Neural crest cell (in vitro differentiated cells): ENCODE results near the gene OR9A4. TPM values are rescaled to one million over a fixed set of nuclear protein-coding genes. Genes with fewer than 3 reads are reported as not detected.

Experiments
- DNase-seq: peaks from one replicate; pipeline ENCODE4 v3.0.0; 2021; ENCODE audit warnings: low read depth, mixed read lengths, low spot score
- H3K27ac Mint-ChIP-seq: one replicate; pipeline ENCODE4 v1.8.0; 2021; ENCODE audit warnings: mild to moderate bottlenecking, mixed read lengths; ENCODE audit not compliant: unreplicated experiment
- H3K27me3 Mint-ChIP-seq: 2 replicates; pipeline ENCODE4 v1.8.0; 2021; ENCODE audit warnings: low read depth, mild to moderate bottlenecking, mixed read lengths
- H3K36me3 Mint-ChIP-seq: 2 replicates; pipeline ENCODE4 v1.8.0; 2021; ENCODE audit warnings: low read depth, mild to moderate bottlenecking, mixed read lengths
- H3K4me1 Mint-ChIP-seq: 2 replicates; pipeline ENCODE4 v1.8.0; 2021; ENCODE audit warnings: mixed read lengths
- H3K4me3 Mint-ChIP-seq: one replicate; pipeline ENCODE4 v1.8.0; 2021; ENCODE audit warnings: mild to moderate bottlenecking, mixed read lengths
- H3K9me3 Mint-ChIP-seq: 2 replicates; pipeline ENCODE4 v1.8.0; 2021; ENCODE audit warnings: mixed read lengths
- total RNA-seq: library from RNA; stranded (reverse); gene quantifications from 2 replicates; pipeline ENCODE4 v1.2.1, GENCODE V29; 2021
- TF ChIP-seq, protein P1 (sequence below): fragments of 200-600 bp; sonication (generic); conservative IDR thresholded peaks from 2 replicates; pipeline ENCODE4 v1.5.0; 2021; ENCODE audit warnings: antibody characterized with exemption, mild to moderate bottlenecking

Gene OR9A4
- total RNA-seq, 1 donor from 2014 or later = not detected

DNA sequence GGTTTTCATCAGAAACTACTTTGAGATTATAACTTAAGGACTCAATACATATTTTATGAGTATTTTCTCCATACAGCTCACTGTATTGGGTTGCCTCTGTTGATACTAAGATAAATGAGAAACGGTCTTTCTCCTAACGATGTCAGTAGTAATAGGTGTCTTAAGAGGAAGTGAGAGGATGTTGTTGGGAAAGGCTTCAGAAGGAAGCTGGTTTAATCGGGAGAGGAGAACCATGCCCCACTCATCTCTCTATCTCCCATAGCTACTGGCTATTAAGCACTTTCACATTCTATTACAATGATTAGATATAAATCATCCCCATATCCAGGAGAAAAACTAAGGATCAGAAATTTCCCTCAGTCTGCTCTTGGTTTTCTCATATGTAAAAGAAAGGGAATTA is 28.6 kb downstream of the OR9A4 start:
- no peaks in the 10 kb centered on the region for H3K27me3 Mint-ChIP-seq
- H3K9me3 Mint-ChIP-seq = peaks cover 11% of the 10 kb centered on the region
- TF ChIP-seq, protein P1, sequence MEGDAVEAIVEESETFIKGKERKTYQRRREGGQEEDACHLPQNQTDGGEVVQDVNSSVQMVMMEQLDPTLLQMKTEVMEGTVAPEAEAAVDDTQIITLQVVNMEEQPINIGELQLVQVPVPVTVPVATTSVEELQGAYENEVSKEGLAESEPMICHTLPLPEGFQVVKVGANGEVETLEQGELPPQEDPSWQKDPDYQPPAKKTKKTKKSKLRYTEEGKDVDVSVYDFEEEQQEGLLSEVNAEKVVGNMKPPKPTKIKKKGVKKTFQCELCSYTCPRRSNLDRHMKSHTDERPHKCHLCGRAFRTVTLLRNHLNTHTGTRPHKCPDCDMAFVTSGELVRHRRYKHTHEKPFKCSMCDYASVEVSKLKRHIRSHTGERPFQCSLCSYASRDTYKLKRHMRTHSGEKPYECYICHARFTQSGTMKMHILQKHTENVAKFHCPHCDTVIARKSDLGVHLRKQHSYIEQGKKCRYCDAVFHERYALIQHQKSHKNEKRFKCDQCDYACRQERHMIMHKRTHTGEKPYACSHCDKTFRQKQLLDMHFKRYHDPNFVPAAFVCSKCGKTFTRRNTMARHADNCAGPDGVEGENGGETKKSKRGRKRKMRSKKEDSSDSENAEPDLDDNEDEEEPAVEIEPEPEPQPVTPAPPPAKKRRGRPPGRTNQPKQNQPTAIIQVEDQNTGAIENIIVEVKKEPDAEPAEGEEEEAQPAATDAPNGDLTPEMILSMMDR = no peak
- H3K4me1 Mint-ChIP-seq = no peaks in the 10 kb centered on the region
- DNase-seq = no peak
- no peak overlapping the region for H3K4me3 Mint-ChIP-seq
- H3K27ac Mint-ChIP-seq = no peak overlapping the region
- peaks cover 7% of the 10 kb centered on the region for H3K36me3 Mint-ChIP-seq

DNA sequence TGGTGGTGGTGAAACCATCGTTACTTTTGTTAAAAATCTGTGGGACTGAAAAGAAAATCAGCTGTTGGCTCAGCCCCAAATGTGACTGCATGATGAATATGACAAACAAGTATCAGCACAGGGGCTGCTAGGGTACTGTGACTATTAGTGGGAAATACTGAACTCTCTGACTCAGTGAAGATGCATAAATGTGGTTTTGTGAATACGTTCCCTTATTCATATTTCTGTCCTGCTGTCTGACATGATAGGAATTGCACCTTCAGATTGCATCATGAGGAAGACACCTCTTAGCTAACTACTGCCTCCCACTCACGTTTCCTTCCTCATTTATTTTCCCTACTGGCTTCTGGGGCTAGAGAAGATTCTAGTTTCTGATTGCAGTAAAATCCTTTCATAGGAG is 29.2 kb downstream of the OR9A4 start:
- Mint-ChIP-seq H3K4me1 (no peaks in the 10 kb centered on the region), H3K36me3 (peaks cover 7% of the 10 kb centered on the region), H3K4me3 (no peak overlapping the region), H3K27ac (no peak overlapping the region), H3K27me3 (no peaks in the 10 kb centered on the region), H3K9me3 (peaks cover 13% of the 10 kb centered on the region)
- TF ChIP-seq, protein P1 = no peak
- DNase-seq = no peak

DNA sequence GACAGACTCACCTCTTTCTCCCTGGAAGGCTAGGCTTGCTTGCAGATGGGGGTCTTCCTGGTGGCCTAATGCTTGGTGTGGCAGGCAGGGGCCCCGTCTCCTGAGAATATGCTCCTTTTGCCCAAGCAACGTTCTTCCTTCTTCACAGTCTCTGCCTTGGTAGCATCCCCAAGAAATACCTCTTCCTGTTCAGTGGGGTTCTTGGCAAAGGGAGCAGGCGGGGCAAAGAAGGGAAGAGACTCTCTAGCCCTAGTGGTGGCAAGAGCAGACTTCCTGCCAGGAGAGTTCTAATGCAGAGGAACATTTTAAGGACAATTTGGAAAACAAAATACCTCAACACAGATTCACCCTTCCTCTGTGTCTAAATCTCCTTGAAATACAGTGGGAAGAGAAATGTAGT is 30.6 kb downstream of the OR9A4 start, which contains the start of gene CLEC5A:
Gene CLEC5A, minus strand, starts transcription at position 179 of the 400 bp plus-strand sequence. CDS start 682 bp downstream, outside the sequence.
- H3K27ac Mint-ChIP-seq = no peak within 1 kb of the TSS

DNA sequence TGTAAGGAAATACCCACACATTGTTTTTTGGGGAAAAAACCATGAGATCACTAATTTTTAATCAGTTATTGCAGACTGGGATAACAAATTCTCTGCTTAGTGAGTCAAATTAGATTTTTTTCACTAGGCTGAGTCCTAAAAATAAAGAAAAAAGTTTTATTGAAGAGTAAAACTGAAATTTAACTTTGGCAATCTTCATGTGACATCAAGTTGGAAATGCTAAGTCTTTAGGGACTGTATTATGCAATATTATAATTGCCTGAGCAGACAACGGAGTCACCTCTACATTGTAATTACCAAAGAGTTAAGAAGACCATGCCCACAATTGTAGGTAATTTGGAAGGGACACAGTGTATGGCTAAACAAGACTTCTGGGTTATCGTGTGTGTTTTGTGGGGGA is 32.8 kb downstream of the OR9A4 start:
- no peaks in the 10 kb centered on the region for H3K36me3 Mint-ChIP-seq
- no peak overlapping the region for H3K27ac Mint-ChIP-seq
- H3K27me3 Mint-ChIP-seq = peaks cover 2% of the 10 kb centered on the region
- peaks cover 4% of the 10 kb centered on the region for H3K9me3 Mint-ChIP-seq
- no peak overlapping the region for H3K4me3 Mint-ChIP-seq
- DNase-seq = no peak
- no peaks in the 10 kb centered on the region for H3K4me1 Mint-ChIP-seq
- TF ChIP-seq, protein P1 = no peak

More for the DNA sequence above, 30.6 kb downstream of the OR9A4 start, which contains the start of gene CLEC5A:
- Mint-ChIP-seq H3K4me3 (no peak within 1 kb of the TSS), H3K27me3 (peaks cover 2% of the 10 kb centered on the region), H3K4me1 (no peaks in the 10 kb centered on the region), H3K36me3 (no peaks in the 10 kb centered on the region), H3K9me3 (peaks cover 7% of the 10 kb centered on the region)
- no peak for DNase-seq
- TF ChIP-seq, protein P1 = no peak

DNA sequence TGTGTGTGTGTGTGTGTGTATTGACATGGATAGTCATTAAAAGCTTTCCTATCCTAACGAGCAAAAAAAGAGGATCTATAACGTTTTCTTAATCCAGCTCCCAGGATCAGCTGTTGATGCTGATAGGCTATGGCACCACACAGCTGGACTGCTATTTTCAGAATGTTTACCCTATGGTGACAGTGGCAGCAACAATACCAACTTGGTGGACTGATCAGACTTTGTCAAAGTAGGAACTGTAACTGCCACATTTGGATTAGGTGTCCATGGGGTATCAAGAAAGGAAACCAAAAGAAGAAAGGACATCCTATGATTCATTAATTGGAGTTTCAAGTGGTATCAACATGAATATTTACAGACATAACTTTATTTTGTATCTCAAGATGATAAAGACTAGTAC is 33.3 kb downstream of the OR9A4 start:
- H3K4me1 Mint-ChIP-seq = no peaks in the 10 kb centered on the region
- no peak overlapping the region for H3K4me3 Mint-ChIP-seq
- H3K27me3 Mint-ChIP-seq = peaks cover 2% of the 10 kb centered on the region

More for the DNA sequence above, 33.3 kb downstream of the OR9A4 start:
- H3K9me3 Mint-ChIP-seq = peaks cover 4% of the 10 kb centered on the region
- TF ChIP-seq, protein P1 = no peak
- no peak for DNase-seq
- H3K27ac Mint-ChIP-seq = no peak overlapping the region
- no peaks in the 10 kb centered on the region for H3K36me3 Mint-ChIP-seq
